Type B pancreatic cell (in vitro differentiated cells): ENCODE data around the gene KIF16B. TPM values are rescaled to one million over a fixed set of nuclear protein-coding genes. Genes with fewer than 3 reads are reported as not detected.

Source experiments
- DNase-seq: peaks from one replicate; pipeline ENCODE4 v3.0.0; 2021; ENCODE audit warnings: mixed read lengths; ENCODE audit not compliant: unreplicated experiment; ENCODE audit errors: extremely low spot score
- H3K27ac Mint-ChIP-seq: 2 replicates; pipeline ENCODE4 v1.8.0; 2021; ENCODE audit warnings: mild to moderate bottlenecking, mixed read lengths
- H3K27me3 Mint-ChIP-seq: 2 replicates; pipeline ENCODE4 v1.8.0; 2021; ENCODE audit warnings: mixed read lengths
- H3K36me3 Mint-ChIP-seq: 2 replicates; pipeline ENCODE4 v1.8.0; 2021; ENCODE audit warnings: mixed read lengths
- H3K4me1 Mint-ChIP-seq: one replicate; pipeline ENCODE4 v1.8.0; 2021; ENCODE audit warnings: mixed read lengths; ENCODE audit not compliant: unreplicated experiment
- H3K4me3 Mint-ChIP-seq: 2 replicates; pipeline ENCODE4 v1.8.0; 2021; ENCODE audit warnings: mild to moderate bottlenecking, mixed read lengths
- H3K9me3 Mint-ChIP-seq: 2 replicates; pipeline ENCODE4 v1.8.0; 2021; ENCODE audit warnings: mixed read lengths
- total RNA-seq: library from RNA; stranded (reverse); gene quantifications from 2 replicates; pipeline ENCODE4 v1.2.1, GENCODE V29; 2021; ENCODE audit warnings: low replicate concordance
- TF ChIP-seq, protein P1 (sequence below): fragments of 200-600 bp; sonication (generic); conservative IDR thresholded peaks from 2 replicates; pipeline ENCODE4 v1.5.0; 2021; ENCODE audit warnings: antibody characterized with exemption, mild to moderate bottlenecking

KIF16B gene
- total RNA-seq, 1 donor from 2014 or later, result 10.3 TPM

DNA sequence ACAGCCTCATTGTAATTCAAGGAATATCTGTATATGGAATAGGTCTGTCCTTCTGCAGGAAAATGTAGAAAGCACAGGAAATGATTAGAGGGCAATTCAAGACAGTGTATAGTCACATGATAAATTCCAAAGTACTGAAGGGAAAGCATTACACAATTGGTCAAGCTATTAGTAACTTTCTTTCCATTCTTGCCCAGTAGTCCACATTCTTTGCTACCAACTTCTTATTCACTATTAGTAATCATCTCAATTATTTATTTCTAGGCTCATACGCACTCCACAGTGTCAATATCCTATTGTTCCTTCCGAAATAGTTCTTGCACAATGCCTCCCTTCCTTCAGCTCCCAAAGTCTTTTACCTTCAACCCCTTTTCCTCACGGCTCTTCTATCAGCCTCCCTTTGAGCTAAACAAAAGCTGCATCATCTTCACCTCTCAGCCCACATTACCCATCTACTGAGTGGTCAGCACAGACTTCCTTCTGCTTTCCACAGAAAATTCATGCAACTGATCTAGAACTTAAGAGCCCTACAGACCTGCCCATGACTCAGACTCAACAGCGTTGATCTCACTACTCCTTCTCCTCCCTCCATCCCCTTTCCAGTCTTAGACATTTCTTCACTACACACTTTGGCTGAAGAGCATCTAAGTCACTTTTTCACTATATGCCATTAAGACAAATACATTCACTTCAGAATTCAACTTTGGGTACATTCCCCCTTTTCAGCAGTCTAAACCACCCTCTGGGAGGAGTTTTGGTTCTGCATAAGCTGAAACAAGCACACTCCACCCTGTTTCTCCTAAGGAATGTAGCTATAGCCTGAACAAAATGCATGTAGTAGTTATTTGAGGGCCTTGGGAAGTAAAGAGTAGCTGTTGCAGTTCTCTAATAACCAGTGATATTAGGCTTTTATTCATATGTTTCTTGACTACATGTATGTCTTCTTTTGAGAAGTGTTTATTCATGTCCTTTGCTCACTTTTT is 157.9 kb downstream of the KIF16B start:
- Mint-ChIP-seq H3K36me3 (peaks cover 8% of the 10 kb centered on the region), H3K27me3 (no peaks in the 10 kb centered on the region), H3K4me3 (no peak overlapping the region), H3K4me1 (peaks cover 10% of the 10 kb centered on the region), H3K27ac (no peak overlapping the region), H3K9me3 (peaks cover 5% of the 10 kb centered on the region)
- TF ChIP-seq, protein P1, sequence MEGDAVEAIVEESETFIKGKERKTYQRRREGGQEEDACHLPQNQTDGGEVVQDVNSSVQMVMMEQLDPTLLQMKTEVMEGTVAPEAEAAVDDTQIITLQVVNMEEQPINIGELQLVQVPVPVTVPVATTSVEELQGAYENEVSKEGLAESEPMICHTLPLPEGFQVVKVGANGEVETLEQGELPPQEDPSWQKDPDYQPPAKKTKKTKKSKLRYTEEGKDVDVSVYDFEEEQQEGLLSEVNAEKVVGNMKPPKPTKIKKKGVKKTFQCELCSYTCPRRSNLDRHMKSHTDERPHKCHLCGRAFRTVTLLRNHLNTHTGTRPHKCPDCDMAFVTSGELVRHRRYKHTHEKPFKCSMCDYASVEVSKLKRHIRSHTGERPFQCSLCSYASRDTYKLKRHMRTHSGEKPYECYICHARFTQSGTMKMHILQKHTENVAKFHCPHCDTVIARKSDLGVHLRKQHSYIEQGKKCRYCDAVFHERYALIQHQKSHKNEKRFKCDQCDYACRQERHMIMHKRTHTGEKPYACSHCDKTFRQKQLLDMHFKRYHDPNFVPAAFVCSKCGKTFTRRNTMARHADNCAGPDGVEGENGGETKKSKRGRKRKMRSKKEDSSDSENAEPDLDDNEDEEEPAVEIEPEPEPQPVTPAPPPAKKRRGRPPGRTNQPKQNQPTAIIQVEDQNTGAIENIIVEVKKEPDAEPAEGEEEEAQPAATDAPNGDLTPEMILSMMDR, result no peak
- no peak for DNase-seq

DNA sequence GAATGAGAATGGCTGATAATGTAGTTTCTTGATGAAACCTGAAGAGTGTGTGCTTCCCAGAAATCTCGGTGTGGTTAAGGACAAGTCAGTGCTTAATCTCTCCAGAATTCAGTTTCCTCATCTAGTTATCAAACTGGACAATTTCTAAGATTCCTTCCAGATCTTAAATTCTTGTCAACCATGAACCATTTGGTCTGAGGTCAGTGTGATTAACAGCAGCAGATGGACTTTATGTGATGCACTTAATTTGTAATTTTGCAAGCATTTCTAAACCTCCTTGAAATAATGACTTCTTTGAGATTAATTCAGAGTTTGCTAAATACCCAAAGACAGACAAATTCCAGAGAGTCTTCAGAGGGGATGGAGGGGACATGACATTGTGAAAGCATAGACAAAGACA is 160.3 kb downstream of the KIF16B start:
- H3K27me3 Mint-ChIP-seq, result no peaks in the 10 kb centered on the region

DNA sequence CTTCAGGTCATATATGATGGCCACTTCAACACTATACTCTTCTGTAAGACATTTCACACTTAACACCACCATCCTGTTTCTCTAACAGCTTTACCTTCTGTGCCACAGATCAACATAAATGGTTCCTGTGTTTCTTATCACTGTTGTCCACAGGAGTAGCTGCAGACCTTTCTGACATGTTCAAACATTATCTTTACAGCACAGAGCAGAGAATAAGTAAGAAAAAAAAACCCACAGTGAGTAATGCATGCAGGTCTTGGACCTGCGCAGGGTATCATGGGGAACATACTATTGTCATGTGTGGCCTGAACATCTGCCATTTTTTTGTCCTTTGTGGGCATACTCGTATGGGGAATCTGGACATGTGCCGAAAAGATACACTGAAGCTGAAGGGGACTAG is 161.9 kb downstream of the KIF16B start:
- DNase-seq, result no peak
- peaks cover 9% of the 10 kb centered on the region for H3K4me1 Mint-ChIP-seq
- peaks cover 10% of the 10 kb centered on the region for H3K9me3 Mint-ChIP-seq
- no peak overlapping the region for H3K4me3 Mint-ChIP-seq
- H3K27me3 Mint-ChIP-seq, result no peaks in the 10 kb centered on the region
- H3K36me3 Mint-ChIP-seq, result peaks cover 17% of the 10 kb centered on the region
- TF ChIP-seq, protein P1, result no peak
- H3K27ac Mint-ChIP-seq, result no peak overlapping the region

More for the DNA sequence above, 160.3 kb downstream of the KIF16B start:
- Mint-ChIP-seq H3K36me3 (peaks cover 12% of the 10 kb centered on the region), H3K9me3 (peaks cover 10% of the 10 kb centered on the region), H3K4me1 (peaks cover 10% of the 10 kb centered on the region), H3K27ac (no peak overlapping the region), H3K4me3 (no peak overlapping the region)
- TF ChIP-seq, protein P1, result no peak
- DNase-seq, result no peak

DNA sequence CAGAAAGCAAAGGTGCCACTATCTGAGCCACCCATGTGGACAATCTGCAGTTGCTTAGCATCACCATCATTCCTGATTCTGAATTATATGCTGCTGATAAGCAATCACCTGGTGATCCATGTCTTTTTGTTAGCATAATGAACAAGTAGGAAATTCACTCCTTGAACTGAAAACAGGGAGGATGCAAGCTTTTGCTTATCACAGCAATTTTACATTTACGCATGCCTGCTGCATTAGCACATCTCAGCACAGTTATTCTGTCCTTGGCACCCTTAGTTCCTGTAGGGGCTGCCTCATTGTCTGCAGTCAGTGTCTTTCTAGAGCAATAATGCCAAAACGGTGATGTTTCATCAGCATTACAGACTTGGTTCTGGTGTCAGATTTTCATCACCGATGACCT is 162.6 kb downstream of the KIF16B start:
- peaks cover 5% of the 10 kb centered on the region for H3K4me1 Mint-ChIP-seq

DNA sequence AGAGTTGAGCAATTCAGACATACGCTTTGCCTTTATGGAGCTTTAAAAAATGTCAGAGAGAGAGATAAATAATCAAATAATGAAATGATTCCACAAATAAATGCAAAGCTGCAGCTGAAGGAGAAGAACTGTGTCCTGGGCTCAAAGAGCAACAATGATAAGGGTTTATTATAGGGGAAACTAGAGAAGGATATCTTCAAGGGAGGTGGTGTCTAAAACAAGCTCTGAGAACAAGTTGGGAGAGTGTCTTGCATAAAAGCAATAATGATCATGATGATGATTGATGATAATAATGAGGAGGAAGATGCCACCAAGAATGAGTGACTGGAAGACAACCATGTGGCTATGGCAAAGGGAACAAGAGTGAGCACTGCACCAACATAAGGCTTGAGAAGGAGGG is 164.3 kb downstream of the KIF16B start:
- Mint-ChIP-seq H3K9me3 (peaks cover 10% of the 10 kb centered on the region), H3K4me1 (peaks cover 5% of the 10 kb centered on the region)

More for the DNA sequence above, 162.6 kb downstream of the KIF16B start:
- TF ChIP-seq, protein P1, result no peak
- Mint-ChIP-seq H3K36me3 (peaks cover 24% of the 10 kb centered on the region), H3K27me3 (no peaks in the 10 kb centered on the region), H3K9me3 (peaks cover 10% of the 10 kb centered on the region), H3K27ac (no peak overlapping the region), H3K4me3 (no peak overlapping the region)
- DNase-seq, result no peak

More for the DNA sequence above, 164.3 kb downstream of the KIF16B start:
- no peak for DNase-seq
- Mint-ChIP-seq H3K36me3 (peaks cover 27% of the 10 kb centered on the region), H3K27me3 (no peaks in the 10 kb centered on the region), H3K4me3 (no peak overlapping the region), H3K27ac (no peak overlapping the region)
- TF ChIP-seq, protein P1, result no peak
